ENCODE measurements around the gene PTPRG. TPM values are rescaled to one million over a fixed set of nuclear protein-coding genes. Genes with fewer than 3 reads are reported as not detected.

PTPRG gene
- total and polyA plus RNA-seq, 12 donors = 6.3 to 119 (median 72.2) TPM

DNA sequence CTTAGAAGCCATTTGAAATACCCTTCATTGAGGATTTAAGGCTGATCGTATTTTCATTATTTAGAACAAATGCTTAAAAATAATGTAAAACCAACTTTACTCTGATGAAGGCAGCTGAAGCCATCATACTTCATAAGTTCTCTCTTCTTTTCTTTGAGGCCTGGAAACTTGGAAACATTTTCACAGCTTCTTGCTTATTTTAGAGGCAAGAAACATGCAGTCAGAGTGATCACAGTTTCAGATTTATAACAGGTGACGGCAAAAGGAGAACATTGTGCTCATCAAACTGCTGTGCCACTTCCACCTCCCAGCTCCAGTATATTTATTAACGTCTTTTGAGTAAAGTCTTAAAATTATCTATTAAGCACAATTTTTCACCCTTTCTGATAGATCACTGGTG lies 376.1 kb downstream of the PTPRG start:
- Histone ChIP-seq H3K27me3 (no peaks in the 10 kb centered on the region), H3K4me1 (replicated peaks in 1 of 2) (peaks cover 0 to 5% of the 10 kb centered on the region in 2 donors), H3K9me3 (replicated peaks in 1 of 3) (no peaks in the 10 kb centered on the region), H3K4me3 (no peak overlapping the region), H3K27ac (no peak overlapping the region), H3K36me3 (replicated peaks in 1 of 2) (no peaks in the 10 kb centered on the region)
- DNase-seq = no peak
- intact Hi-C loops (cut with DNase I) = no loop called here
- TF ChIP-seq, protein P1, sequence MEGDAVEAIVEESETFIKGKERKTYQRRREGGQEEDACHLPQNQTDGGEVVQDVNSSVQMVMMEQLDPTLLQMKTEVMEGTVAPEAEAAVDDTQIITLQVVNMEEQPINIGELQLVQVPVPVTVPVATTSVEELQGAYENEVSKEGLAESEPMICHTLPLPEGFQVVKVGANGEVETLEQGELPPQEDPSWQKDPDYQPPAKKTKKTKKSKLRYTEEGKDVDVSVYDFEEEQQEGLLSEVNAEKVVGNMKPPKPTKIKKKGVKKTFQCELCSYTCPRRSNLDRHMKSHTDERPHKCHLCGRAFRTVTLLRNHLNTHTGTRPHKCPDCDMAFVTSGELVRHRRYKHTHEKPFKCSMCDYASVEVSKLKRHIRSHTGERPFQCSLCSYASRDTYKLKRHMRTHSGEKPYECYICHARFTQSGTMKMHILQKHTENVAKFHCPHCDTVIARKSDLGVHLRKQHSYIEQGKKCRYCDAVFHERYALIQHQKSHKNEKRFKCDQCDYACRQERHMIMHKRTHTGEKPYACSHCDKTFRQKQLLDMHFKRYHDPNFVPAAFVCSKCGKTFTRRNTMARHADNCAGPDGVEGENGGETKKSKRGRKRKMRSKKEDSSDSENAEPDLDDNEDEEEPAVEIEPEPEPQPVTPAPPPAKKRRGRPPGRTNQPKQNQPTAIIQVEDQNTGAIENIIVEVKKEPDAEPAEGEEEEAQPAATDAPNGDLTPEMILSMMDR (IDR thresholded peaks at IDR 0.05) = no peak
- TF ChIP-seq POLR2A (IDR thresholded peaks at IDR 0.05) = no peak
- 72 to 80% (median 75%) methylated on average over 3 of the region's 3 CpGs for WGBS, 4 donors

DNA sequence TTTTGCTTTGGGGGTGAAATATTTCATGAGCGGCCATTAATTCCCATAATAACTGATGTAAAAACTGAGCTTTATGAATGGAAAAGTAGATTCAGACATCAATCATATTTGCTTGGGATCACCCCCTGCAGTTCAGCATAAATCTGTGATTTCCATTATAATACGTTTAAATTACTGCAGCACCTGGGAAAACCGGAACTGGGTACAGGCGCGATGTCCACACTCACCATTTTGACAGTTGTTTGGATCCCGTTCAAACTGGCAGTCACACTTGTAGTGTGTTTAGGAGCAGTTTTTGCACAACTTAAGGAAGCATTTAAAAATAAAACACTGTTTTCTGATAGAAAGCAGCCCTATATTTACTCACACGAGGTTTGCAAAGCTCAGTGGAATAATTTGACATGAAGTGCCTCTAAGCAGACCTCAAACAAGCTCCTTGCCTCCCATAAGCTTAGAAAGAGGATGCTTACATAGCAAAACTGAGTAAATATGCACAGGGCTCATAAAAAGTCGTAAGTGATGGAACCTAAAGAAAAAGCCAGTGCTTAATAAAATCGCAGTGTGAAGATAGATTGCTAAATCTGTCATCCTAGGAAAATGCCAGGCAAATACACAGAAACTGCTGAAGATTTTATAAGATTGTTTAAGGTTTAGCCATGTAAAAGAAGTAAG lies 377.6 kb downstream of the PTPRG start:
- TF ChIP-seq POLR2A (IDR thresholded peaks at IDR 0.05) = no peak
- TF ChIP-seq, protein P1 (IDR thresholded peaks at IDR 0.05) = no peak

DNA sequence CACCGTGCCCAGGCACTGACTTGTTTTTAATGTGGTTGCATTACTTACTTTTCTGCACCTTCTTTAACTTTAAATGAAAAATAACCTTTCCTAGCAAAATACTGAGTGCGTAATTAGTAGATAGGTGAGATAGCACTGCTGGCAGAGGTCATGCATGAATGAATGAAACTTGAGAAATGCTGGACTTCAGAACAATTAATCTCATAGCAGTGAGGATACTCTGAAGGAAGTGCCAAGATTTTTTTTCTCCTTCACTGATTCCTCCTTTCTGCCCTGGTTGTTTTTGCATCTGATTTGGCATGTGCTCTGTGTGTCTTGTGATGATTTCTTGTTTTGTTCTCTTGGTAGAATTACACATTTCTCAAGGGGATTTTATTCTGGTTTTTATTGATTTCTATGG lies 378.9 kb downstream of the PTPRG start:
- Histone ChIP-seq H3K4me1 (replicated peaks in 1 of 2) (peaks cover 0 to 5% of the 10 kb centered on the region in 2 donors), H3K9me3 (replicated peaks in 1 of 3) (no peaks in the 10 kb centered on the region), H3K27ac (no peak overlapping the region), H3K27me3 (no peaks in the 10 kb centered on the region), H3K36me3 (replicated peaks in 1 of 2) (no peaks in the 10 kb centered on the region), H3K4me3 (no peak overlapping the region)
- TF ChIP-seq POLR2A (IDR thresholded peaks at IDR 0.05) = no peak
- TF ChIP-seq, protein P1 (IDR thresholded peaks at IDR 0.05) = no peak
- intact Hi-C loops (cut with DNase I) = no loop called here
- DNase-seq = no peak
- 82 to 98% (median 88%) methylated on average over 2 of the region's 2 CpGs for WGBS, 4 donors

More for the DNA sequence above, 377.6 kb downstream of the PTPRG start:
- H3K27me3 ChIP-seq = no peaks in the 10 kb centered on the region
- H3K9me3 ChIP-seq (replicated peaks in 1 of 3) = no peaks in the 10 kb centered on the region
- 87 to 91% (median 88%) methylated on average over 9 of the region's 9 CpGs for WGBS, 4 donors
- H3K4me3 ChIP-seq = no peak overlapping the region
- no peak for DNase-seq
- H3K36me3 ChIP-seq (replicated peaks in 1 of 2) = no peaks in the 10 kb centered on the region
- intact Hi-C loops (cut with DNase I) = no loop called here
- no peak overlapping the region for H3K27ac ChIP-seq
- H3K4me1 ChIP-seq (replicated peaks in 1 of 2) = peaks cover 0 to 5% of the 10 kb centered on the region in 2 donors

DNA sequence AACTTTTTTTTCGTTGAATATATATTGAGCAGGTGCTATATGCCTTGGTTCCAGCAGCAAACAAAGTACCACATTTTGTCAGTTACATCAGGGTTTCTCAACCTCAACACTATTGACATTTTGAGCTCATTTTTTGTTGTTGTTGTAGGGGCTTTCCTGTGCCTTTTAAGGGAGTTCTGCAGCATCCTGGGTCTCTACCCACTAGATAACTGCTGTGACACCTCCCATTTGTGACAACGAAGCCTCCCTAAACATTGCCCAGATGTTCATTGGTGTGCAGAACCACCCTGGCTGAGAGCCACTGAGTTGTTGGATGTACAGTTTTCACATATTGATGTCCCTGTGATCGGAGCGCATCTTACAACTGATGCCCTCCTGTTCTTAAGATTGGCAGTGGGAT lies 382.6 kb downstream of the PTPRG start:
- 91 to 96% (median 92%) methylated on average over 4 of the region's 4 CpGs for WGBS, 4 donors
- intact Hi-C loops (cut with DNase I) = no loop called here
- TF ChIP-seq POLR2A (IDR thresholded peaks at IDR 0.05) = no peak
- TF ChIP-seq, protein P1 (IDR thresholded peaks at IDR 0.05) = no peak
- no peaks in the 10 kb centered on the region for H3K36me3 ChIP-seq (replicated peaks in 1 of 2)
- no peaks in the 10 kb centered on the region for H3K4me1 ChIP-seq (replicated peaks in 1 of 2)
- H3K27me3 ChIP-seq = no peaks in the 10 kb centered on the region
- H3K9me3 ChIP-seq (replicated peaks in 1 of 3) = no peaks in the 10 kb centered on the region
- no peak overlapping the region for H3K4me3 ChIP-seq
- H3K27ac ChIP-seq = no peak overlapping the region
- DNase-seq = no peak

All from adrenal gland (tissue), 12 donors.